Ishikawa (cell line): Measurements from ENCODE around the gene ZC2HC1B.

ENCODE experiments used
- CEBPB ChIP-seq: IDR thresholded peaks from 2 replicates; pipeline ENCODE4 v1.6.1; 2012
- CREB1 ChIP-seq: IDR thresholded peaks from 2 replicates; pipeline ENCODE4 v1.6.1; 2012; ENCODE audit warnings: low read depth
- EGR1 ChIP-seq: IDR thresholded peaks from 2 replicates; pipeline ENCODE4 v1.6.1; 2012
- EP300 ChIP-seq: IDR thresholded peaks from 2 replicates; pipeline ENCODE4 v1.6.1; 2012; ENCODE audit warnings: borderline replicate concordance
- NFIC ChIP-seq: IDR thresholded peaks from 2 replicates; pipeline ENCODE4 v1.6.1; 2012
- RAD21 ChIP-seq: IDR thresholded peaks from 2 replicates; pipeline ENCODE4 v1.6.1; 2012; ENCODE audit warnings: low read depth
- TAF1 ChIP-seq: IDR thresholded peaks from 2 replicates; pipeline ENCODE4 v1.6.1; 2012; ENCODE audit warnings: low read depth, mild to moderate bottlenecking
- TCF12 ChIP-seq: IDR thresholded peaks from 2 replicates; pipeline ENCODE4 v1.6.1; 2012; ENCODE audit warnings: low read depth
- TEAD4 ChIP-seq: IDR thresholded peaks from 2 replicates; pipeline ENCODE4 v1.6.1; 2012
- TF ChIP-seq, protein P1 (sequence below): IDR thresholded peaks from 2 replicates; pipeline ENCODE4 v1.6.1; 2012; ENCODE audit warnings: low read depth, mild to moderate bottlenecking
- TF ChIP-seq, protein P2 (sequence below): IDR thresholded peaks from 2 replicates; pipeline ENCODE4 v1.6.1; 2012
- TF ChIP-seq, protein P3 (sequence below): IDR thresholded peaks from 2 replicates; pipeline ENCODE4 v1.6.1; 2012

DNA sequence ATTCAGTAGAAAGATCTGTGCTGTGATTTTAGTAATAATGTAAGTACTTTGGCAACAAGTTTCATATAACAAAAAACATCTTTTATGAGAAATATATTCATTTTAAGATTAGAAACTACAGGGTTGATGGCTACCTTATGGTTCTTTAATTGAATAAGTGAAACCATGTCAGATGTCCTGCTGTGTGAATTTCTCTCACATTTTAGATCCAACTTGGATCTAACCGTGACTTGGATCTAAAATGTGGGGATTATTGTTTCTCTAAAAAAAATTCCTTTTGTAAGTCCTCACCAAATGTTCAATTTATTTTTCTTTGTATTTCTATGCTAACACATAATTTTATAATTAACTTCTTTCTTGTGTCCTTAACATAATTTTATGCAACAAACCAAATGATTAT lies 30.4 kb downstream of the ZC2HC1B start:
- TF ChIP-seq EP300 (no peak), TAF1 (no peak), EGR1 (no peak), NFIC (no peak), RAD21 (no peak), CREB1 (no peak), TEAD4 (no peak), TCF12 (no peak), CEBPB (no peak)
- TF ChIP-seq, protein P1, sequence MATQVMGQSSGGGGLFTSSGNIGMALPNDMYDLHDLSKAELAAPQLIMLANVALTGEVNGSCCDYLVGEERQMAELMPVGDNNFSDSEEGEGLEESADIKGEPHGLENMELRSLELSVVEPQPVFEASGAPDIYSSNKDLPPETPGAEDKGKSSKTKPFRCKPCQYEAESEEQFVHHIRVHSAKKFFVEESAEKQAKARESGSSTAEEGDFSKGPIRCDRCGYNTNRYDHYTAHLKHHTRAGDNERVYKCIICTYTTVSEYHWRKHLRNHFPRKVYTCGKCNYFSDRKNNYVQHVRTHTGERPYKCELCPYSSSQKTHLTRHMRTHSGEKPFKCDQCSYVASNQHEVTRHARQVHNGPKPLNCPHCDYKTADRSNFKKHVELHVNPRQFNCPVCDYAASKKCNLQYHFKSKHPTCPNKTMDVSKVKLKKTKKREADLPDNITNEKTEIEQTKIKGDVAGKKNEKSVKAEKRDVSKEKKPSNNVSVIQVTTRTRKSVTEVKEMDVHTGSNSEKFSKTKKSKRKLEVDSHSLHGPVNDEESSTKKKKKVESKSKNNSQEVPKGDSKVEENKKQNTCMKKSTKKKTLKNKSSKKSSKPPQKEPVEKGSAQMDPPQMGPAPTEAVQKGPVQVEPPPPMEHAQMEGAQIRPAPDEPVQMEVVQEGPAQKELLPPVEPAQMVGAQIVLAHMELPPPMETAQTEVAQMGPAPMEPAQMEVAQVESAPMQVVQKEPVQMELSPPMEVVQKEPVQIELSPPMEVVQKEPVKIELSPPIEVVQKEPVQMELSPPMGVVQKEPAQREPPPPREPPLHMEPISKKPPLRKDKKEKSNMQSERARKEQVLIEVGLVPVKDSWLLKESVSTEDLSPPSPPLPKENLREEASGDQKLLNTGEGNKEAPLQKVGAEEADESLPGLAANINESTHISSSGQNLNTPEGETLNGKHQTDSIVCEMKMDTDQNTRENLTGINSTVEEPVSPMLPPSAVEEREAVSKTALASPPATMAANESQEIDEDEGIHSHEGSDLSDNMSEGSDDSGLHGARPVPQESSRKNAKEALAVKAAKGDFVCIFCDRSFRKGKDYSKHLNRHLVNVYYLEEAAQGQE = no peak
- TF ChIP-seq, protein P2, sequence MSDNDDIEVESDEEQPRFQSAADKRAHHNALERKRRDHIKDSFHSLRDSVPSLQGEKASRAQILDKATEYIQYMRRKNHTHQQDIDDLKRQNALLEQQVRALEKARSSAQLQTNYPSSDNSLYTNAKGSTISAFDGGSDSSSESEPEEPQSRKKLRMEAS = no peak
- TF ChIP-seq, protein P3, sequence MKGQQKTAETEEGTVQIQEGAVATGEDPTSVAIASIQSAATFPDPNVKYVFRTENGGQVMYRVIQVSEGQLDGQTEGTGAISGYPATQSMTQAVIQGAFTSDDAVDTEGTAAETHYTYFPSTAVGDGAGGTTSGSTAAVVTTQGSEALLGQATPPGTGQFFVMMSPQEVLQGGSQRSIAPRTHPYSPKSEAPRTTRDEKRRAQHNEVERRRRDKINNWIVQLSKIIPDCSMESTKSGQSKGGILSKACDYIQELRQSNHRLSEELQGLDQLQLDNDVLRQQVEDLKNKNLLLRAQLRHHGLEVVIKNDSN = no peak
